Liver (tissue), 9 donors: ENCODE measurements around the gene PELI2. TPM values are rescaled to one million over a fixed set of nuclear protein-coding genes. Genes with fewer than 3 reads are reported as not detected.

Experiments used
- DNase-seq: peaks from one replicate; pipeline ENCODE4 v3.0.0-alpha.2; 2017; ENCODE audit warnings: low spot score
- H3K27ac ChIP-seq, 2 donors: one replicate each; pipeline ENCODE4 v1.7.0; 2013; ENCODE audit warnings: inconsistent platforms in 2 of 2, low read length in 2 of 2, control low read depth in 1 of 2, low read depth in 1 of 2, mild to moderate bottlenecking in 1 of 2
- H3K27me3 ChIP-seq, 4 donors: one replicate each; pipeline versions ENCODE4 v1.6.1 to v1.7.0; 2013; ENCODE audit warnings: low read length in 3 of 4, inconsistent platforms in 1 of 4, mild to moderate bottlenecking in 1 of 4, moderate library complexity in 1 of 4; ENCODE audit not compliant: control insufficient read depth in 4 of 4, insufficient read depth in 4 of 4
- H3K36me3 ChIP-seq, 4 donors: one replicate each; pipeline versions ENCODE4 v1.6.1 to v1.7.0; 2013; ENCODE audit warnings: low read length in 3 of 4, mild to moderate bottlenecking in 3 of 4, low read depth in 1 of 4, moderate library complexity in 1 of 4; ENCODE audit not compliant: control insufficient read depth in 4 of 4, insufficient read depth in 3 of 4
- H3K4me1 ChIP-seq, 4 donors: one replicate each; pipeline versions ENCODE4 v1.6.1 to v1.7.0; 2013; ENCODE audit warnings: low read length in 3 of 4, mild to moderate bottlenecking in 3 of 4, moderate library complexity in 1 of 4; ENCODE audit not compliant: control insufficient read depth in 4 of 4, insufficient read depth in 4 of 4
- H3K4me3 ChIP-seq, 3 donors: one replicate each; pipeline versions ENCODE4 v1.6.1 to v1.7.0; 2013; ENCODE audit warnings: low read length in 3 of 3, control low read depth in 1 of 3, low read depth in 1 of 3, mild to moderate bottlenecking in 1 of 3
- H3K9ac ChIP-seq, 2 donors: one replicate each; pipeline ENCODE4 v1.7.0; 2013; ENCODE audit warnings: low read length in 2 of 2, mild to moderate bottlenecking in 2 of 2, moderate library complexity in 2 of 2, control low read depth in 1 of 2, low read depth in 1 of 2
- H3K9me3 ChIP-seq, 4 donors: one replicate each; pipeline versions ENCODE4 v1.6.1 to v1.7.0; 2013; ENCODE audit warnings: low read length in 3 of 4; ENCODE audit not compliant: control insufficient read depth in 4 of 4
- CTCF ChIP-seq: fragments of 150-350 bp; IDR thresholded peaks from 2 replicates; pipeline ENCODE4 v1.5.1; 2017; ENCODE audit warnings: improper control_type of control experiment, low read depth, low read length; ENCODE audit not compliant: missing input control
- EGR1 ChIP-seq, 2 donors: IDR thresholded peaks; 2 replicates each; pipeline ENCODE4 v1.6.1; 2016 to 2018; ENCODE audit warnings: antibody characterized with exemption in 2 of 2, low read depth in 2 of 2
- FOXA1 ChIP-seq: IDR thresholded peaks from 2 replicates; pipeline ENCODE4 v1.6.1; 2016; ENCODE audit warnings: antibody characterized with exemption
- FOXA2 ChIP-seq: IDR thresholded peaks from 2 replicates; pipeline ENCODE4 v1.6.1; 2016; ENCODE audit warnings: antibody characterized with exemption
- GABPA ChIP-seq, 2 donors: IDR thresholded peaks in 1 of 2; conservative IDR thresholded peaks in 1 of 2; 2 replicates each; pipeline ENCODE4 v1.6.1; 2016; ENCODE audit warnings: antibody characterized with exemption in 2 of 2, mild to moderate bottlenecking in 1 of 2, moderate library complexity in 1 of 2
- HNF4G ChIP-seq: IDR thresholded peaks from 2 replicates; pipeline ENCODE4 v1.6.1; 2016; ENCODE audit warnings: antibody characterized with exemption
- JUND ChIP-seq, 2 donors: IDR thresholded peaks; 2 replicates each; pipeline ENCODE4 v1.6.1; 2016; ENCODE audit warnings: antibody characterized with exemption in 2 of 2
- NR2F2 ChIP-seq: IDR thresholded peaks from 2 replicates; pipeline ENCODE4 v1.6.1; 2016; ENCODE audit warnings: antibody characterized with exemption
- RAD21 ChIP-seq, 2 donors: IDR thresholded peaks; 2 replicates each; pipeline ENCODE4 v1.6.1; 2016; ENCODE audit warnings: antibody characterized with exemption in 2 of 2, mild to moderate bottlenecking in 2 of 2
- REST ChIP-seq: IDR thresholded peaks from 2 replicates; pipeline ENCODE4 v1.6.1; 2016; ENCODE audit warnings: antibody characterized with exemption, mild to moderate bottlenecking
- RXRA ChIP-seq, 2 donors: IDR thresholded peaks; 2 replicates each; pipeline ENCODE4 v1.6.1; 2017 to 2018; ENCODE audit warnings: antibody characterized with exemption in 2 of 2, mild to moderate bottlenecking in 1 of 2
- TAF1 ChIP-seq: conservative IDR thresholded peaks from 2 replicates; pipeline ENCODE4 v1.6.1; 2016; ENCODE audit warnings: antibody characterized with exemption, mild to moderate bottlenecking
- YY1 ChIP-seq: IDR thresholded peaks from 2 replicates; pipeline ENCODE4 v1.6.1; 2016; ENCODE audit warnings: antibody characterized with exemption, mild to moderate bottlenecking
- WGBS: extraction: QIAGEN DNeasy Blood & Tissue Kit; methylation state at CpG from one replicate; pipeline ENCODE4 v1.1.7; 2013; 5-methylcytosine and 5-hydroxymethylcytosine counted together
- polyA plus RNA-seq, 2 donors: library from polyadenylated mRNA; stranded (reverse) in 1 of 2; unstranded in 1 of 2; fragments of 200-250 nt in 1 of 2; fragments of >200 nt in 1 of 2; fragmentation: Nextera tagmentation in 1 of 2; extraction: Ambion mirVana in 1 of 2; gene quantifications; one replicate each; pipeline versions ENCODE4 v1.2.1 to v1.2.3, GENCODE V29; 2013 to 2015
- total RNA-seq, 2 donors: library from RNA; depleted of rRNA; stranded (reverse); fragments of >200 nt; gene quantifications; one replicate each; pipeline ENCODE4 v1.2.3, GENCODE V29; 2014
- TF ChIP-seq, protein P1 (sequence below): IDR thresholded peaks from 2 replicates; pipeline ENCODE4 v1.6.1; 2016; ENCODE audit warnings: antibody characterized with exemption
- donor health status: healthy.
- donor health status: healthy.
- donor health status: healthy.
- donor health status: healthy.
- donor health status: healthy.

Gene PELI2
- total and polyA plus RNA-seq, 4 donors, result 0.68 to 2.9 (median 1.2) TPM

- Histone ChIP-seq H3K27me3 (no peaks in the 10 kb centered on the region), H3K9ac (no peak overlapping the region), H3K4me3 (no peak overlapping the region), H3K9me3 (no peaks in the 10 kb centered on the region), H3K27ac (peak overlapping the region in 1 of 2 donors; percentile 37), H3K36me3 (no peaks in the 10 kb centered on the region), H3K4me1 (no peaks in the 10 kb centered on the region)
- WGBS, result 87% methylated on average over 7 of the region's 7 CpGs
- no peak for TF ChIP-seq GABPA (IDR thresholded peaks at IDR 0.05 in 1 of 2, conservative IDR thresholded peaks at IDR 0.05 in 1 of 2)
- no peak for DNase-seq
Observed at GRCh38 chr14:56199982-56200577, 81.9 kb downstream of the PELI2 start.

DNA sequence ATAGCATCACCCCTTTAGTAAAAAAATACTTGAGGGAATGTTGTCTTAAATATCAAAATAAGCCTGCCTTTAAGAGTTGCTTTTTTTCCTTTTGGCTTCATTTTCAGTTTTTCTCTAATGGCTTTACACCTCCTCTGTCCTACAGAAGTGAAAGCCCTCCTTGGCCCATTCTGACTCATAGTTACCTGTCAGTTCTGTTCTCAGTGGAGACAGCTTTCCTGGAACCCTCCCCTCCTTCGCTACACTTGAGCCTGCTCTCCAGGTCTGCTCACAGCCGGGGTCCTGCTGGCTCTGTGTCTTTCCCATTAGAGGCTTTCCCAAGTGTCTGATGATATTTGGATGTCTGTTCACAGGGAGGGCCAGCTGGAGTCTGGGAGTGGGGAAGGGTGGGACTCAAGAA is 84.0 kb downstream of the PELI2 start:
- Histone ChIP-seq H3K4me1 (no peaks in the 10 kb centered on the region), H3K9ac (no peak overlapping the region), H3K9me3 (no peaks in the 10 kb centered on the region), H3K36me3 (no peaks in the 10 kb centered on the region), H3K27ac (no peak overlapping the region), H3K27me3 (no peaks in the 10 kb centered on the region), H3K4me3 (no peak overlapping the region)
- TF ChIP-seq REST (no peak), TAF1 (no peak), EGR1 (IDR thresholded peaks at IDR 0.05; ENCODE audit: low read depth in 2 of 2) (no peak), FOXA2 (no peak), RXRA (IDR thresholded peaks at IDR 0.05) (no peak), RAD21 (IDR thresholded peaks at IDR 0.05) (no peak), HNF4G (no peak), YY1 (no peak), FOXA1 (no peak), GABPA (IDR thresholded peaks at IDR 0.05 in 1 of 2, conservative IDR thresholded peaks at IDR 0.05 in 1 of 2) (no peak)
- TF ChIP-seq, protein P1, sequence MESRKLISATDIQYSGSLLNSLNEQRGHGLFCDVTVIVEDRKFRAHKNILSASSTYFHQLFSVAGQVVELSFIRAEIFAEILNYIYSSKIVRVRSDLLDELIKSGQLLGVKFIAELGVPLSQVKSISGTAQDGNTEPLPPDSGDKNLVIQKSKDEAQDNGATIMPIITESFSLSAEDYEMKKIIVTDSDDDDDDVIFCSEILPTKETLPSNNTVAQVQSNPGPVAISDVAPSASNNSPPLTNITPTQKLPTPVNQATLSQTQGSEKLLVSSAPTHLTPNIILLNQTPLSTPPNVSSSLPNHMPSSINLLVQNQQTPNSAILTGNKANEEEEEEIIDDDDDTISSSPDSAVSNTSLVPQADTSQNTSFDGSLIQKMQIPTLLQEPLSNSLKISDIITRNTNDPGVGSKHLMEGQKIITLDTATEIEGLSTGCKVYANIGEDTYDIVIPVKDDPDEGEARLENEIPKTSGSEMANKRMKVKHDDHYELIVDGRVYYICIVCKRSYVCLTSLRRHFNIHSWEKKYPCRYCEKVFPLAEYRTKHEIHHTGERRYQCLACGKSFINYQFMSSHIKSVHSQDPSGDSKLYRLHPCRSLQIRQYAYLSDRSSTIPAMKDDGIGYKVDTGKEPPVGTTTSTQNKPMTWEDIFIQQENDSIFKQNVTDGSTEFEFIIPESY, result no peak
- 74% methylated on average over 2 of the region's 2 CpGs for WGBS
- DNase-seq, result no peak

DNA sequence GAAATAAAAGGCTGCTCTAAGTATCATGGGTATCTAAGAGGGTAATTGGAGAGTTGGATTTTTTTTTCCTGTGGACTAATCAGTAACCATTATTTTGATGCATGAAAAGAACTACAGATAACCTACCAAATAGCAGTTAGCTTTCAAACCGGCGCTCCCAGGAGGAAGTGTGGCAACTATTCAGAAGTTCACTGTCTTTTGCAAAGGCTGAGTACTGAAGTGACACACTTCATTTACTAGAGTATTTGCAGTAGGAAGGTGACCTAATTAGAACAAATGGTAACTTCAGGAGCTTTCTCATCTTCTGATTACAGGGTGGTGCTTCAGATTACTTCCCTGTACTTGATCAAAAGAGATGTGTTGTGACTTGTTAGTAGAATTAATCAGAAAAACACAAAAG is 87.7 kb downstream of the PELI2 start:
- Histone ChIP-seq H3K27me3 (no peaks in the 10 kb centered on the region), H3K4me3 (no peak overlapping the region), H3K27ac (no peak overlapping the region), H3K4me1 (no peaks in the 10 kb centered on the region), H3K9ac (no peak overlapping the region), H3K9me3 (no peaks in the 10 kb centered on the region), H3K36me3 (no peaks in the 10 kb centered on the region)
- no peak for DNase-seq
- WGBS, result 56% methylated on average over 2 of the region's 2 CpGs
- TF ChIP-seq JUND (IDR thresholded peaks at IDR 0.05) (no peak), FOXA1 (no peak), CTCF (no peak), REST (no peak), NR2F2 (no peak), RXRA (IDR thresholded peaks at IDR 0.05) (no peak), EGR1 (IDR thresholded peaks at IDR 0.05; ENCODE audit: low read depth in 2 of 2) (no peak)
- TF ChIP-seq, protein P1, result no peak
